ENCODE results near the gene INTS12.
A peak's percentile ranks its signal among the peaks of the same experiment; 100 is the strongest.
"Not testable (repeated sequence)": the region's sequence is repeated elsewhere in the genome, so short reads cannot be mapped to it uniquely, and the experiment has no call there.

INTS12 gene

GRCh38 chr4:105708181-105709080 lies at the start of gene INTS12, which contains the start of gene GSTCD:
Gene INTS12, minus strand, starts transcription at chr4:105708689. Its CDS starts 8,684 bp downstream, at chr4:105700005.
Gene GSTCD, plus strand, starts transcription at chr4:105708784. Its CDS starts 8,830 bp downstream, at chr4:105717614.
- DNase-seq (ENCODE audit: low spot score) = peak; percentile 81

GRCh38 chr4:105755375-105755774 lies 46.9 kb upstream of the INTS12 start:
- DNase-seq (ENCODE audit: low spot score) = no peak

GRCh38 chr4:105753361-105753760 lies 44.9 kb upstream of the INTS12 start:
- no peak for DNase-seq (ENCODE audit: low spot score)

- no peak for DNase-seq (ENCODE audit: low spot score)
Observed at GRCh38 chr4:105751718-105752299, 43.3 kb upstream of the INTS12 start.

- no peak for DNase-seq (ENCODE audit: low spot score)
Observed at GRCh38 chr4:105748222-105748621, 39.7 kb upstream of the INTS12 start.

GRCh38 chr4:105741548-105741947 lies 33.1 kb upstream of the INTS12 start:
- DNase-seq (ENCODE audit: low spot score) = no peak

- not testable (repeated sequence) for DNase-seq (ENCODE audit: low spot score)
Observed at GRCh38 chr4:105735217-105735616, 26.7 kb upstream of the INTS12 start.

GRCh38 chr4:105729895-105730294 lies 21.4 kb upstream of the INTS12 start:
- not testable (repeated sequence) for DNase-seq (ENCODE audit: low spot score)

- DNase-seq (ENCODE audit: low spot score) = no peak
Observed at GRCh38 chr4:105725623-105726022, 17.1 kb upstream of the INTS12 start.

- DNase-seq (ENCODE audit: low spot score) = no peak
Observed at GRCh38 chr4:105719204-105719603, 10.7 kb upstream of the INTS12 start.

GRCh38 chr4:105715692-105716278 lies 7.3 kb upstream of the INTS12 start:
- peak; percentile 2 for DNase-seq (ENCODE audit: low spot score)

GRCh38 chr4:105714932-105715331 lies 6.4 kb upstream of the INTS12 start:
- DNase-seq (ENCODE audit: low spot score) = no peak

- DNase-seq (ENCODE audit: low spot score) = no peak
Observed at GRCh38 chr4:105714071-105714521, 5.6 kb upstream of the INTS12 start.

GRCh38 chr4:105712766-105713165 lies 4.3 kb upstream of the INTS12 start:
- no peak for DNase-seq (ENCODE audit: low spot score)

- DNase-seq (ENCODE audit: low spot score) = no peak
Observed at GRCh38 chr4:105710678-105711077, 2.2 kb upstream of the INTS12 start.

GRCh38 chr4:105710012-105710600 lies 1.6 kb upstream of the INTS12 start:
- DNase-seq (ENCODE audit: low spot score) = no peak

- peak; percentile 1 for DNase-seq (ENCODE audit: low spot score)
Observed at GRCh38 chr4:105709081-105709450, 577 bp upstream of the INTS12 start.

GRCh38 chr4:105707782-105708180 lies 708 bp downstream of the INTS12 start:
- no peak for DNase-seq (ENCODE audit: low spot score)

GRCh38 chr4:105698607-105699006 lies 9.9 kb downstream of the INTS12 start:
- DNase-seq (ENCODE audit: low spot score) = no peak

- DNase-seq (ENCODE audit: low spot score) = not testable (repeated sequence)
Observed at GRCh38 chr4:105695832-105696231, 12.7 kb downstream of the INTS12 start.

GRCh38 chr4:105694812-105695211 lies 13.7 kb downstream of the INTS12 start:
- not testable (repeated sequence) for DNase-seq (ENCODE audit: low spot score)

- DNase-seq (ENCODE audit: low spot score) = no peak
Observed at GRCh38 chr4:105686571-105686970, 21.9 kb downstream of the INTS12 start.

Measured in CD4-positive, alpha-beta T cell treated with Interleukin-6 at 100 ng/mL for 8 hours (primary cell).